Measurements from ENCODE around the gene PROM1. TPM values are rescaled to one million over a fixed set of nuclear protein-coding genes. Genes with fewer than 3 reads are reported as not detected.

PROM1 gene
- total RNA-seq, 1 donor from 2014 or later: 4.1 TPM

- no peak for DNase-seq (ENCODE audit: low spot score)
Measured at GRCh38 chr4:16110661-16111290, 27.0 kb upstream of the PROM1 start.

DNA sequence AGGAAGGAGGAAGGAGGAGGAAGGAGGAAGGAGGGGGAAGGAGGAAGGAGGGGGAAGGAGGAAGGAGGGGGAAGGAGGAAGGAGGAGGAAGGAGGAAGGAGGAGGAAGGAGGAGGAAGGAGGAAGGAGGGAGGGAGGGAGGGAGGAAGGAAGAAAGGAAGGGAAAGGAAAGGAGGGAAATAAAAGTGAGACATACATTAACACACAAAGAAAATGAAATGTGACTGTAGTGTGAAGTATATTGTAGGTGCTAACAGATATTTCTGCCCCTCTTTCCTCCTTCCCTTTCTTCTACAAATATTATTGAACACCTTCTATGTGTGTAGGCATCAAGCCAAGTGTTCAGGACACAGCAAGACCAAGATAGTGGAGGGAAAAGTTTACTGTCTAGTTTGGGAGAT lies 26.4 kb upstream of the PROM1 start:
- DNase-seq (ENCODE audit: low spot score): no peak

DNA sequence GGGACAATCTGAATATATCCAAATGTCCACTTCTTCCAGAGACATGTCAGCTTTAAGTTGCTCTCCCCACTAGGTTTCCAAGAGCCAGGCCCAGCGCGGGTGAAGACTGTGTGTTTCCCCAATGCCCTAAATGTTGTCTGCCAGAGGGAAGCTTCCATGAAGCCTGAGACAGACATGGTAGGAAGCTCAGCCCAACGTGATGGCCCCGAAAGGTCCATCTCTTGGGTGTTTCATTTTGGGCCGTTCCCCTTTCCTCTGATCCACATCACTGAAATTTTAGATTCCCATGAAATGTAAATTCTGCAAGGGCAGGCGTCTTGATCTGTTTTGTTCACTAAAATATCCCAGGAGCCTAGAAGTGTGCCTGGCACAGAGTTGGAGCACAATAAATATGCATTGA lies 25.4 kb upstream of the PROM1 start:
- DNase-seq (ENCODE audit: low spot score): no peak

DNA sequence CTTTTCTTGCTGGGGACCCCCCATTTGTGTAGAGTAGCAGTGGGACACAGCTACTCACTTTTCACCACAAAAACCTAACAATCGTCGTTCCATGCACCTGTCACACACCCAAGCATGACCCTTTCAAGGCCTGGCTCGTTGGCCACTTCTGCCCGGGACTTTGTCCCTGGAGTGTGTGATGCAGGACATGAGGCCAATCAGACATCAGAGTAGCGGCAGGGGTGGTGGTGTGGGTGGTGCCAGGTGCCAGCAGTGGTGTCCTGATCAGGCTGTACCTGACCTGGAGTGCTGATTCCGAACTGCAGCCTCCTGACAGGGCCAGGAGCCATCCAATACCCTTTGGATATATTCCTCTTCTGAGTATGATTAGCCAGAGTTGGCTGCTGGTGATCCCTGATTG lies 23.1 kb upstream of the PROM1 start:
- DNase-seq (ENCODE audit: low spot score): no peak

- DNase-seq (ENCODE audit: low spot score): no peak
Measured at GRCh38 chr4:16104520-16104919, 20.7 kb upstream of the PROM1 start.

DNA sequence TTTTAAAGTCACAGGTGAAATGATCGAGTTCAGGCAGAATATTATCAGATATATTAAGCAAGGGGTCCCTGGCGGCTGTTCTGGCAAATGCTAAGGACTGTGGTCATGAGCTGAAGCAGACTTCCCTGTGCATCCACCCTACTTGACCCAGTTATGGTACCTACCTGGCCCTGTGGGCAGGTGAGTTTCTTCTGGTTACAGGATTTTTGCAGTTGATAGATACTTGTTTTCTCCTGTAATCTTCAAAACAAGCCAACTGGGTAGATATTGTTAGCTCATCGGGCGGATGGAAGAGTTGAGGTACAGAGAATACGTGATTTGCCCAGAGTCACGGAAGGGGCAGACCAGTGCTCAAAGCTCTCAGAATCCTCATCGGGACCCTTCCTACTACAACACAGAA lies 18.5 kb upstream of the PROM1 start:
- no peak for DNase-seq (ENCODE audit: low spot score)

- no peak for DNase-seq (ENCODE audit: low spot score)
Measured at GRCh38 chr4:16100833-16101232, 17.0 kb upstream of the PROM1 start.

DNA sequence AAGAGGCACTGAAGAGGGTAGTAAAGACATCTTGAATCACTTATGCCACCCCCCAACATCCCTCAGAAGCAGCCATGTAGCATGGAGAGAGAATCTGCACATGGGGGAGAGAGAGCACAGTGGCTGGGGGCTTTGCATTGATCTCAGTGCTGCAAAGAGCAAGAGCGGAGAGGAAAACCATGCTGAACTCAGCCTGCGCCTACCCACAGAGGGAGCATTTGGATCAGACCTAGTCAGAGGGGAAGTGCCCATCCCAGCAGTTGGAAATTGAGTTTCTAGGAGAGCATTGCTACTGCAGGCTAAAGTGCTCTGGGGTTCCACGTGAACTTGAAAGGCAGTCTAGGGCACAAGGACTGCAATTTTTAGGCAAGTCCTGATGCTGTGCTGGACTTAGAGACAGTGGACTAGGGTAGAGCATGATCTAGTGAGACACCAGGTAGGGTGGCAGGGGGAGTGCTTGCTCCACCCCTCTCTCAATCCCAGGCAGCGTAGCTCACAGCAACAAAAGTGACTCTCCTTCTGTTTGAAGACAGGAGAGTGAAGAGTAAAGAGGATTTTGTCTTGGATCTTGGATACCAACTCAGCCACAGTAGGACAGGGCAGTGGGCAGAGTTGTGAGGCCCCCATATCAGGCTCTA lies 9.0 kb upstream of the PROM1 start:
- DNase-seq (ENCODE audit: low spot score): no peak

GRCh38 chr4:16090096-16090705 lies 6.4 kb upstream of the PROM1 start:
- DNase-seq (ENCODE audit: low spot score): no peak

- no peak for DNase-seq (ENCODE audit: low spot score)
Measured at GRCh38 chr4:16089156-16089555, 5.3 kb upstream of the PROM1 start.

DNA sequence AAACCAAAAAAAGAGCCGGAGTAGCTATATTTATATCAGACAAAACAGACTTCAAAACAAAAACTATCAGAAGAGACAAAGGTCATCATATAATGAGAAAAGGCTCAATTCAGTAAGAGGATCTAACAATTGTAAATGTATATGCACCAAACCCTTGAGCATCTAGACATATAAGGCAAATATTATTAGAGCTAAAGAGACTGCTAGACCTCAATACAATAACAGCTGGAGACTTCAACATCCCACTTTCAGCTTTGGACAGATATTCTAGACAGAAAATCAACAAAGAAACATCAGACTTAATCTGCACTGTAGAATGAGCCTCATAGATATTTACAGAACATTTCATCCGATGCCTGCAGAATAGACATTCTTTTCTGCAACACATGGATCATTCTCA lies 4.8 kb upstream of the PROM1 start:
- DNase-seq (ENCODE audit: low spot score): no peak

DNA sequence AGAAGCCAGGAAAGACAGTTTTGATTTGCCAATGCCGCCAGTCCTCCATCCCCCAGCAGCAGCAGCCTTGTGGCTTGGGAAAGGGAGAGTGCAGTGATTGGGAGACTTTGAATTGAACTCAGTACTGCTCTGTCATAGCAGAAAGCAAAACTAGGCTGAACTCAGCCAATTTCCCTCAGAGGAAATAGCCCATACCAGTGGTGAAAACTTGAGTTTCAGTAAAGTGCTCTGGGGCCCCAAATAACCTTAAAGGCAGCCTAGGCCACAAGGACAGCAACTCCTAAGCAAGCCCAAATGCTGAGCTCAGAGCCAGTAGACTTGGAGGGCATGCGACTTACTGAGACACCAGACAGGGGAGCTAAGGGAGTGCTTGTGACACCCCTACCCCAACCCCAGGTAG lies 2.0 kb upstream of the PROM1 start:
- DNase-seq (ENCODE audit: low spot score): no peak

DNA sequence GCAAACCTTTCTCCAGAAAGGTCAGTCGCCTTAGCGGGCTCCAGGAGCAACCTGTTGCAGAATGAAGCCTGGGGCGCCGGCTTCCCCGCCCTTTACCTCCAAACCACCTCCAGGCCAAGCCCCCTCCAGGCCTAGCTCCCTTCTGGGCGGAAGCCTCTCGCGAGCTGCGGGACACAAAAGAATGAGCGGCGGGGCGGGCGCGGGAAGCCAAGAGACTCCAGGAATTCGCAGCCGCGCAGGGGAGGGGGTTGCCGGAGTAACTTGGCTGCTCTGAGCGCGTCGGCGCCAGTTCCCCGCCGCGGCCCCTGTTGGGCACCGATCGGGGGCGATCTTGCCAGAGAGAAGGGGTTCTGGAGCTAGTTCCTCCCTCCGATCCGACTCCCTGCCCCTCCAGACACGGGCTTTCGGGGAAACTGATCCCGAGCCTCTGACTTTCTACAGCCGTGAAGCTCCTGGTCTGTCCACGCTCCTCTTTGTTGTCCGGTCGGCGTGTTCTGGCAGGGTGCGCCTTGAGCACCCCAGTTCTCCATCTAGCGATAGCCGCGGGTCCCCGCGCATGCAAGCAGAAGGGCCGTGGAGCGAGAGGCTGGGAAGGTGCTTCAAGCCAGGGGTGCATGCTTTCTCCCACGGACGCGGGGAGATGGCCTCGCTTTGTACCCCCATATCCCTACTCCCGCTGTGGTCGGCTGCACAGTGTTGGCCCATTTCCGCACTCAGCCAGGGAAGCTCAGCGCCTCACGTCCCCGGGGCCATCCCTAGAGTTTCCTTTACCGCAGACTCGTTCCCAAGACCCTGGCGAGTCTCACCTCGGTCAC lies 1.2 kb downstream of the PROM1 start:
- DNase-seq (ENCODE audit: low spot score): peak; percentile 56

DNA sequence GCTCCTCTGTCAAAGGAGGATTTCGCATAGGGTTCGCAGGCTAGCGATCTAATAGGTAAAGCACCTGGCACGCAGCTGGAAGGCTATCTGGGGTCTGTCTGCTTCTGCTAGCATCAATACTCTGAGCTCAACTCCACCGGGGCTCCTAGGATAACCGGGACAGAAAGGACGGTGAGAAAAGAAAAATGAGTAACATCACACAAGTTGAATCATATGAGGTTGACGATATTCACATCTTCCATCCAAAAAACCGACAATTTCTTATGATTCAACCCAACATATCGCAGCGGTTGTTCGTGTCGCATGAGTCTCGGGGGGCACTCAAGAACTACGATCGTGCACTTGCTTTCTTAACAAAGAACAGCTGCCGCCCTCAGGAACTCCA lies 1.8 kb downstream of the PROM1 start:
- DNase-seq (ENCODE audit: low spot score): no peak

- DNase-seq (ENCODE audit: low spot score): peak; percentile 94
Measured at GRCh38 chr4:16079046-16079445, 4.8 kb downstream of the PROM1 start.

- DNase-seq (ENCODE audit: low spot score): no peak
Measured at GRCh38 chr4:16078195-16078760, 5.5 kb downstream of the PROM1 start.

GRCh38 chr4:16077786-16078185 lies 6.0 kb downstream of the PROM1 start:
- DNase-seq (ENCODE audit: low spot score): no peak

GRCh38 chr4:16075975-16076757 lies 7.7 kb downstream of the PROM1 start:
- no peak for DNase-seq (ENCODE audit: low spot score)

GRCh38 chr4:16075061-16075460 lies 8.8 kb downstream of the PROM1 start:
- no peak for DNase-seq (ENCODE audit: low spot score)

- DNase-seq (ENCODE audit: low spot score): no peak
Measured at GRCh38 chr4:16072168-16072567, 11.7 kb downstream of the PROM1 start.

- DNase-seq (ENCODE audit: low spot score): no peak
Measured at GRCh38 chr4:16070203-16070602, 13.6 kb downstream of the PROM1 start.
